HG03196 (cell line): ENCODE measurements around the gene ACVR1C.

Experiments
- ATAC-seq: cut with Tn5 transposase; IDR thresholded peaks from one replicate; pipeline ENCODE4 v1.9.1; 2021; ENCODE audit not compliant: unreplicated experiment

The ACVR1C gene

GRCh38 chr2:157500334-157500733 is 128.3 kb downstream of the ACVR1C start:
- ATAC-seq, result no peak

- ATAC-seq, result no peak
Measured at GRCh38 chr2:157498483-157498882, 130.2 kb downstream of the ACVR1C start.

DNA sequence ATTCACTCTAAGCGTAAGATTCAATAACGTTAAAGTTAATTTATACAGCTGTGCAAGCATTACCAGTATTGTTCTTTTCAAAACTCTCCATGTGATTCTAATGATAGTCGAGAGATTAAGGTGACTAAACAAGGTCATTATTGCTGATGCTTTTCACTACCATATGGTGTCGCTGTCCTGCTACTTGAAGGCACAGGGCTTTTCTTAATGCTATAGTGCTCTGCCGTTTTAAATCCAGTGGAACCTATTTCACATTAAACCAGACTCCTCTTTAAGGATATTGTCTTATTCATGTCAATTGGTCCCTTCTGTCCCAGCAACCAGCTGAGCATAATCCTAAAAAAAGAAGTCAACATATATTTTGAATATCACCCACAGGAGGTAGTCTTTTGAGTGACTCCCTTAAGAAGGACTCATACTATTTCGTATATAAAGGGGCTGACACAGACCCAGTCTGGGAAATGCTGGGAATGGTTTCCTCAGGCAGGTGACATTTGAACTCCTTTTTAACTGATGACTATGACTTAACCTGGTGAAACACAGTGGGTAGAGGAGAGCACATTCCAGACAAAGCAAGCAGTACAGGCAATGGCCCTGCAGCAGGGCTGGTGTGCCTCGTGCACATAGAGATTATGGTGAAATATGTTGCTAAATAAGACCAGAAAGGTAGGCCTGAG is 130.9 kb downstream of the ACVR1C start:
- peak; percentile 94 for ATAC-seq

DNA sequence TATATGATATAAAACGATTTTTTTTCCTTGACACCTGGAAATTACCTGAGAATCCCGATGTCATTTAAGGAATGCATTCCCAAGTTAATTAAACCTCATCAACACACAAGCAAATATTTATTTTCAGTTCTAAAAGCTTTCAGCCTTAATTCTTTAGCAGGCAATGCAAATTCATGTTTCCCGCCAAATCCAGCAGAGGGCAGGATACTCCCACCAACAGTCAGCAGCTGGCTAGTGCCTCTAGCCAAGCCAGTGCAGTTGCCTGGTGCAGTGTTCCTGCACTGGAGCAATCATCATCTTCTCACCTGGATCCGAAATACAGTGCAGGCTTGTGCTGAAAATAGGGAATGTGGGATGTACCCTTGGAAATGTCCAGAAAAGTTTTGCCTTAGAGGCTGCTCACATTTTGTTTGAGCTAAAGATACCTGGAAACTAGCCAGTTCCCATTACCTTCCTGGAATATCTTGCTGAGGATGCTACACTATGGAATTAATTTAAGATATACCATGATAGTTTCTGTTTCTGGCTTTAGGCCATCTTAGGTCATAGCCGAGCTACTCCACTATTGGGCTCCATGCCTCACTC is 136.4 kb downstream of the ACVR1C start:
- ATAC-seq, result peak; percentile 90

DNA sequence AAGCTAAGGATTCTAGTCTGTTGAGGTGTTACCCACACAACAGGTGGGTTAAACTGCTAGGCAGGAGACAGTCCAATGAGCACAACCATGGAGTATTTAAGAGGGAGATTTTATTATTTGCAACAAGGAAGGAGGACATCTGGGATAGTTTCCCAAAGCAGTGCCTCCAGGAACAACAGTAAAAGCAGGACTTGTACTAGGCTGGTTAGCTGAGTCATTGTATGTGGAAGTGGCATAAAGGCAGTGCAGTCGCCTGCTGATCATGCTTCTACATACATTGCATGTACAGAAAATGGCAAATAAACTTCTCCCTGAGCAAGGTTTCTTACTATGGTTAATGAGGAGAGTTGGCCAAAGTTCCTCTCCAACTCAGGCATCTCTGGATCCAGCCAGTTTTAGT is 138.7 kb downstream of the ACVR1C start:
- ATAC-seq, result no peak

- no peak for ATAC-seq
Measured at GRCh38 chr2:157488877-157489276, 139.8 kb downstream of the ACVR1C start.

- no peak for ATAC-seq
Measured at GRCh38 chr2:157487747-157488146, 140.9 kb downstream of the ACVR1C start.

GRCh38 chr2:157487271-157487610 is 141.4 kb downstream of the ACVR1C start:
- ATAC-seq, result no peak

- no peak for ATAC-seq
Measured at GRCh38 chr2:157486596-157487270, 141.9 kb downstream of the ACVR1C start.

DNA sequence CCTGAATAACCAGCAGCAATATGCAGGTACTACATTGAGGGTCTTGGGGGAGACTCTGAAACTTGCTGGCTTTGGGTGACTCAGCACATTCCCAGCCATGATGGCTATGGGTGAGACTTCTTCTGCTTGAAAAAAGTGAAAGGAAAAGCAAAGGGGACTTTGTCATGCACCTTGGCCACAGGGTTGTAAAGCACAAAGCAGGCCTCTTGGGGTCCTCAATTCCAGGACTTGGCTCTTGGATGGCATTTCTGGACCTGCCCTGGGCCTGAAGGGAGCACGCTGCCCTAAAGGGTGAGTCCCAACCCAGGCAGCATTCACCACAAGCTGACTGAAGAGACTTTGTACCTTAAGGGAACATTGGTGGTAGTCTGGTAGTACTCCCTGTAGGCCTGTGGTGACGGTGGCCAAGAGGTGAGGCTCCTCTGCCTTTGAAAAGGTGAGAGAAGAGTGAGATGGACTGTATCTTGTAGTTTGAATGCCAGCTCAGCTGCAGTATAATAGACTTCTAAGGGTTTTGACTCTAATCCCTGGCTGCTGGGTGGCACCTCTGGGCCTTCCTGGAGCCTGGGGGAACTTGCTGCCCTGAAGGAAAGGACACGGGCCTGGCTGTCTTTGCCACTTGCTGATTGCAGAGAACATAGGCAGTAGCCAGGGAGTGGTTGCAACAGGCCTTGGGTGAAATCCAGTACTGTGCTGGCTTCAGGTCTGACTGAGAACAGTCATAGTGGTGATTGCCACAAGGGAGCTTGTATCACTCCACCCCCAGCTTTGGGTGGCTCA is 148.3 kb downstream of the ACVR1C start:
- ATAC-seq, result peak; percentile 75

DNA sequence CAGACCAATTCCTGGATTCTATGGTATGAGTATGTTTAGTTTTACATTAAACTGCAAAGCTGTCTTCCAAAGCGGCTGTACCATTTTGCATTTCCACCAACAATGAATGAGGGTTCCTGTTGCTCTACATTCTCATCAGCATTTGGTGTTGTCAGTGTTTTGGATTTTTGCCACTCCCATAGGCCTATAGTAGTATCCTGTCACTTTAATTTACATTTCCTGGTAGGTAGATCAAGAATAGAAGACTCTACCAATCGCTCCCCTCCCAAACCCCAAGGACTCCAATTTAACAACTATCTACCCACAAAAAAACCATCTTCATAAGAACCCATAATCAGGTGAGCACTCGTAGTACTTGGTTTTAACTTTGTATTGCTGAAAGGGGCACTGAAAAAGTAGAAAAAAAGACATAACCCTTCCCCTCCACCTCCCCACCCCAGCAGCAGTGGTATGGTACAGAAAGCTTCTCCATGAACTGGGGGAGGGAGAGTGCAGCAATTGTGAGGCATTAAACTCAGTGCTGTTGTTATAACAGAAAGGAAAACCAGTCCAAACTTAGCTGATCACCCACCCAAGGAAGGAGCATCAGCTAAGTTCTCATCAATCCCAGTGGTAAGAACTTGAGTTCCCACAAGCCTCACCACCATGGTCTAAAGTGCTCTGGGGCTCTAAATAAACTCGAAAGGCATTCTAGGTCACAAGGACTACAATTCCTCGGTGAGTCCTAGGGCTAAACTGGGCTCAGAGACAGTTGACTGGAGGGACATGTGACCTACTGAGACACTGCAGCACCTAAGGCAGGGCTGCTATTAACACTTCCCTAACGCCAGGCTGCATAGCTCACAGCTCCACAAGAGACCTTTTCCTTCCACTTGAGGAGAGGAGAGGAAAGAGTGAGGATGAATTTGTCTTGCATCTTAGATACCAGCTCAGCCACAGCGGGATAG is 149.3 kb downstream of the ACVR1C start:
- ATAC-seq, result no peak

GRCh38 chr2:157477919-157478318 is 150.7 kb downstream of the ACVR1C start:
- no peak for ATAC-seq

- no peak for ATAC-seq
Measured at GRCh38 chr2:157476953-157477709, 151.5 kb downstream of the ACVR1C start.
